ENCODE measurements around the gene C12orf42.

The C12orf42 gene

DNA sequence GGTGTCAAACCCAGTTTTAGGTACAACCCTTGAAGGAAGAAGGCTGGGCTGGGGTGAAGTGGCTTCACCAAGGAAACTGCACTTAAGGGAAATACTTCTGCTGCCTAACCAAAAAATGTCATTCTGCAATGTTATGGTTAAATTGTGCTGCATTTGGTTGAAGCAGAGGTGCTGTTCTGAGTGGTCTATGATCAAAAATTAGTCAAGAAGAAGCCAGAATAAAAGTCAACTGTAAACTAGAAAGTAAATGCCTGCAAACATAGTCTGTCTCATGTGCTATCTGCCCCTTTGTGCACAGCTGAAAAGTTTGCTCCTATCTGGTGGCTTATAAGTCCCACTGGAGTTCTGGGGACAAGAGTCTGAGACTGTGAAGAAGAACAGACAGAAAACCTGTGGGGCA lies 158.8 kb downstream of the C12orf42 start:
- no peak for DNase-seq (ENCODE audit: low read depth)

DNA sequence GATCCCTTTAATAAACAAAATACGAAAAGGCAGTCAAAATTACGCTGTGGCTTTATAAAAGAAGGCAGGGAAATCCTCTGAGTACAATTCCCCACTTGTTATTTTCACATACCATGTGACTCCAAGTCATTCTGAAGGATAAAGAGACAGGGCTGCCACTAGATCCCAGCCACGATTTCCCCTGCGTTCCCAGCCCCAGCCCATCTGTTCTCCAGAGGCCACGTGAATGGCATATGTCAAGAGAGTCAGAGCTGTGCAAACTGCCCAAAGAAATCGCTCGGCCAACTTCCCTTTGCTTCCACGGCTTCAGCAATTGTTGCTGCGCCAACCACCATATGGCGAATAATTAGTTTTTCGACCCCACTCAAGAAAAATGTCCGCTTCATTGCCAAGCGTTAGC lies 161.3 kb downstream of the C12orf42 start:
- no peak for DNase-seq (ENCODE audit: low read depth)

DNA sequence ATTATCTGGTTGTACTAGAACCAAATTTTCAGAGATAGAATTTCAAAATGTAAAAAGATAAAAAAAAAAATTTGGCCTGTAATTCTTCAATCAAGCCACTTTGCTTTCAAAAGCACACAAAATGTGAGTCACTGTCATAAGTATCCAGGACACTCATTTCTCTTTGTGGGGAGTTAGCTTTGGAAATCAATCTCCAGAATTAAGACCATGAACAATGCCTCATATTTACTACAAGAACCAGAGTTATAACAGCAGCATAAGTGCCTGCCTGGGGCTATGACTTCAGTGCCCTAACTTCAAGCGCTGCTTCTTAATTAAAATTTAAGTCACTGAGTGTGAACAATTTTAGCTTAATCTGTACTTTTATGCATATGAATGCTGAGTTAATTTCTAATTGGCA lies 162.1 kb downstream of the C12orf42 start:
- DNase-seq (ENCODE audit: low read depth), result no peak

DNA sequence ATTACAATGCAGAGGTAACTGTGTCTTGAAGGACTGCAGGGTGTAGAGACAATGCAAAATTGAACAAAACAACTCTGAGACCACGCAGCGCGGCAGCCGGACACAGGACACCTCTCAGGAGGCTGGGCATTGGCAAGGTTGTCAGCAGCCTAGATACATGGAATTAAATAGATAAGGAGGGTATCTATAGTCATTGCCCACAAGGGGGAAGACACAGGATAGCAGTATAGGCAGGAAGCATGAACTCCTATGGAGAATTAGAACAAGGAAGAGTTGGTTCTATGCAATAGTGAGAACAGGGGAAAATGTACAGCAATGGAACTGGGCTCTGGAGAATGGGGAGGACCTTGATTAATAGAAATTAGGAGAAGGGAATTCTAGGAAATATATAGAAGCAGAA lies 164.1 kb downstream of the C12orf42 start:
- no peak for DNase-seq (ENCODE audit: low read depth)

DNA sequence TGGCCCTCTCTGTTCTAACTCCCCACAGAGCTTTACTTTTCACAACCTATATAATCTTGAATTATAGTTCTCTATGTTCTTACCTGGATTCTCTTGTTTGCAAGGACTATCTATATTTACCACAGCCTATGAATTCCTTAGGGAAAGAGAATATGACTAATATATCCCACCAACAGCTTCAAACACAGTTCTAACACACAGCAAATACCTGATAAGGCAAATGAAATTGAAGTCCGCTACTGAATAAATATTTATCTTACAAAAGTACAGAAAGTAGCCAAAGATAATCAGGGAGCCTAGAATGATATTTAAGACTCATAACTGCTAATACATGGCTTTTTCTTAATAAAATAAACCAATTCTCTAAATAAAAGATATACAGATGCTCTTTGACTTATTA lies 165.1 kb downstream of the C12orf42 start:
- DNase-seq (ENCODE audit: low read depth), result no peak

DNA sequence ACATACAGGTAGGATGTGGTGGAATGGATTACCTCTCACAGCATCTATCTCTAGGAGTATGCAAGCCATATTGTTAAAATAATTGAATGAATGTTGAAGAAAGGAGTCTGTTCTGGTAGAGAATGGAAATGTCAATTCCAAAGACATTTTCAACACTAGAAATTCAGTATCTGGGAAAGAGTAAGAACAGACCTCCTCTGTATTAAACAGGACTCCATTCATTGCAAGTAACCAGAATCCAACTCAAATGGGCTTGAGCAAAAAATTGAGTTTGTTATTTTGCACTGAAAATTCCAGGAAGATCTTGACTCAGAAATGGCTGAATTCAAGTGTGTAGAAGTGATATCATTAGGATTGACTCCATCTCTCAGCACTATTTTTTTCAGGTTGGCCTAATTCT lies 168.1 kb downstream of the C12orf42 start:
- DNase-seq (ENCODE audit: low read depth), result no peak

DNA sequence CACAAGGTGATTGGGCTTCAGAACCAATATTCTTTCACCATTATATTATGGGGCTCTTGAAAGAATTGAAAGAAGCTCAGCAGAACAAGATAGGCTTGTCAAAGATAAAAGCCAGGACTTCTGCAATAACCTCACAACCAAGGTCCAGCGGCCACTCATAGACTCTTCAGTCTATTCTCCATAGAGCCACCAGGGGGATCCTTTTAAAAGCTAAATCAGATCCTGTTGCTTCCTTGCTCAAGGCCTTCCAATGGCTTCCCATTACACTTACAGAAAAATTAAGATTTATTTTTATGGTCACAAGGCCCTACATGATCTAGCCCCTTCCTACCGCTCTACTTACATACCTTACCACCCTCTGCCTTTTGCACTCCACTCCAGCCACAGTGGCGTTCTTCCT lies 169.6 kb downstream of the C12orf42 start:
- no peak for DNase-seq (ENCODE audit: low read depth)

DNA sequence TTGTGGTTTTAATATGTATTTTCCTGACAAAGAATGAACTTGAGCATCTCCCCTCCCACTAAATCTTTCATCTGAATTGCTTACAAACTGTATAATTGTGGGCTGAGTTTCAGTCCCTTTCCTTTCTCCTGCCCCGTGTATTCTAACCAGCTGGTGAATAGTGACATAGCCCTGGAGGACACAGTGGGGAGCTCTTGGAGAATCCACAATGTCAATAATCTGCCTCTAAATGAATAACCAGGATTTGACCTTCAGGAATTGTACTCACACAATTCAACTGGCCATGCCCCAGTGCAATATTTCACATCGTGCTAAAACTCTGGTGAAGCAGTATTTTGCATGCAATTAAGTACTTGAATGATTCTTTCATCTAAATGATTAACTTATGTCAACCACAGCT lies 177.2 kb downstream of the C12orf42 start:
- DNase-seq (ENCODE audit: low read depth), result no peak

DNA sequence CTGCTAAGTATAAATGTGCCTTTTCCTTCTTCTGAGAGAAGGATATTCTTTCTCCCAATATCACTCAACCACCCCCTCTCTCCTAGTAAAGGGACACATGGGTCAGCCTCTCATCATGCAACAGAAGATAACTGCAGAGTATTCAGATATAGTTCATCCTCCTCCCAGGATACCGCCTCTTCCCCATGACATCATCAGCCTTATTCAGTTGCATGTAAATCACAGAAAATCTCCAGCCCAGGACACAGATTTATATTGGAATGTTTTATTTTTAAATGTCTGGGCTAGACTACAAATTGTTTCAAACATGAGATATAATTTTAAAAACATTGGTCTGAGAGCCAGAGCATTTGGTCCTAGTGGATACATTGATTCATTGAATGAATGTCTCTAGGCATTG lies 178.5 kb downstream of the C12orf42 start:
- DNase-seq (ENCODE audit: low read depth), result no peak

DNA sequence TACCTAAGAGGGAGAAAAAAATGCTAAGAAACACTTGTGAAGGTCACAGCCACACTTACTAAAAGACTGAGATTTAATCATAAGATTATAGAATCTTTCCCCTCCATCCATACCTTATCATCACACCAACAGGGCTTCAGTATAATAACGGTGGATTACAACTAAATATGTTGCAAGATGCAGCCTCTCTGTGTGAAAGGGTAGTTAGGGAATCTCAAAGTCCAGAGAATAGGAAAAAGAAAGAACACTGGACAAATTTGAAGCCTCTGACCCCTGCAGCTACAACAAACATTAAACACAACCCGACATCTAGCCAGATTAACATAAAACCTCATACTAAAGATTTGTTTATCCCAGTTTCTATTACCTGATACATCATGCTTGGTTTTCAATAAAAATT lies 181.0 kb downstream of the C12orf42 start:
- no peak for DNase-seq (ENCODE audit: low read depth)

DNA sequence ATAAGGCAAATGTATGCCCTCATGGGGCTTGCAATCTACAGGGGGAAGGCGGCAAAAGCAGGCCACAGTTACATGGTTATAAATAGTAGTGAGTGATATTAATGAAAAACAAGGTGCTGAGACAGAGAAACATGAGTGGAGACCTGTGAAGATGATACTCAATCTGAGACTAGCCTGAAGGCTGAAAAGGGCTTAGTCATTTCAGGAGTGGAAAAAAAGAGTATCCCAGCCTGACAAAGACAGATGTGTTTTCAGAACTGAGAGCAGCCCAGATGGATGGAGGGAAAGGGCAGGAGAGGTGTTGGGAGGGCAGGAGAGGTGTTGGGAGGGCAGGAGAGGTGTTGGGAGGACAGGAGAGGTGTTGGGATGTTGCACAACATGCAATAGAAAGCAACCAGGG lies 181.9 kb downstream of the C12orf42 start:
- no peak for DNase-seq (ENCODE audit: low read depth)

DNA sequence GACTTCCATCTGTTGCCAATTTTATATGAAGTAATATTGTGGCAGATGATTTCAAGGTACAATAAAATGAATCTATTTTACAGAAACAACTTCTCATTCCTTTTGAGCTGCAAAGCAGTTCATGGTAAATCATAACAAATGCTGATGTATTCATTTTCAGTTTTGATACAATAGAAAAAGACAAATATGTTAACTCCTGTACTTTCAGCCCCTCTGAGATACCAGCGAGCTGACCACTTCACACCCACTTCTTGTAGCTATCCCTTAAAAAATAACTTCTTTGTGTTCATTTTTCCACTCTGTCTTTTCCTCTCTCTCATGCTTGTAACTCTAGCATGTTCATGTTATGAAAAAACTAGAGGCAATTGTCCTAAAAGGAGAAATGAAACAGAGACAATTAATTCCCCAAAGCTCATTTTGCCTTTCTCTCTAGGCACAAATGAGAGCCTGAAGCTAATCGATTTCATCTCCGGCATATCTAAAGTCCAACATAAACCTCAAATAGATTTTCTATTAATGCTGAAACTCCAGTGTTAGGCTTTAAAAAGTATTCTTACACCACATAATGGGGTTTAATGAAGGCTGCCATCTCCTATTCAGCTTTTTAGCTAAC lies 182.9 kb downstream of the C12orf42 start:
- no peak for DNase-seq (ENCODE audit: low read depth)

DNA sequence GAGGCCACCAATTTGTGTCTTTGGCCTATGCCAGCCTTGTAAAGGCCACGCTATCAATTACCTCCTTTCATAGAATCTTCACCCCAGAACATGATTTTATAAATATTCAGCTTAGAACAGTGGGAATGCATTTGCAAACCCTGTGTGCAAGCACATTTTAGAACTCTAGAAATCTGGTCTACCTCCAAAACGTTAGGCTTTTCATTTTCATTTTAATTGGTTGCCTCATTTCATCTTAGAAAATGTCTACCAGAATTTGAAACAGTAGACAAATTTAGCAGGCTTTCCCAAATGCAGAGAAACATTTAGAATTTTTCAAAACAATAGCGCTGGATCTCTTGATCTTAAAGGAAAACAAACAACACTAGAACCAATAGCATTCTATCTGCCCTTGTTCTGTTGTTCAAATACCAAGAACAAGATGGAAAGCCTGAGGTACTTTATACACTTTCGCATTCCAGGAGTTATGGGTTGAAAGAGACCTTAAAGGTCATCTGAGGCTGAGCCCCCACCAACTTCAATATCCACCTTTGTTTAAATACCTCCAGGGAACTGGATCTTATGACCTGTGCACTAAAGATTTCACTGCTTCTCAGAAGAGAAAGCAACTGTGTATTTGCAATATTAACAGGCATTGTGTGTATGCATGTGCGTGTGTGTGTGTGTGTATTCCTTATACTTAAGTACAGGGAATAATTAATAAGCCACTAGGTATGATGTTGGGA lies 185.1 kb downstream of the C12orf42 start:
- DNase-seq (ENCODE audit: low read depth), result no peak

DNA sequence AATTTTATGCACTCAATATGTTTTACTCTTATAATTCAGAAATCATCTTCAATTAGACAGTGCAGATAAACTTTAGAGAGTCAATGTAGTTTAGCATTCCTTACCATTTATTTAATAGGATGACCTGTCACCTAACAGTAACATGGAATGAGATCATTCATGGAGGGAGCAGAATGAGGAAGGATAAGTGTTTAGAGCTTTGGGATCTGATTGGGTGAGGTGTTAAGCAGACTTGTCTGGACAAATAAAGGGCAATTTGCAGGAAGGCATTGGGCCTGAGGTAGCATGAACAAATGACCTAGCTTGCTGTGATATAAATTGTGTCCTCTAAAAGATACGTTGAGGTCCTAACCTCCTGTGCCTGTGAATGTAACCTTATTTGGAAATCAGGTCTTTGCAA lies 187.4 kb downstream of the C12orf42 start:
- no peak for DNase-seq (ENCODE audit: low read depth)

DNA sequence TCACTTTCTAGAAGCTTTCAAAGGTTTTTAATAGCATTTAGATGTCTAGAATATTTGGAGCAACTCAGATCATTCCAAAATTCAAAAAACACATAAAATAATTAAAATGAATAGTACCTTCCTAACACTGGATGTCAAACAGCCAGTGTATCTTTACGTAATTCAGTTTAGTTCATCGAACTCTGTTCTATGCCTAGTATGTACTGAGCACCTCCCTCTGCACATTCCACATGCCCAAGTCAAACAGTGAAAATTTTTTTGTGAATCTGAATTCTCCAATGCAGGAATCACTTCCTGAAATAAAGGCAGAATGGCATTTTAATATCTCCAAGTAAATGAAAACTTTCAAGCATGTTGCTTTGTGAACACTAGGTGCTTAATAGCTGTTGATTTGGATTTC lies 192.3 kb downstream of the C12orf42 start:
- DNase-seq (ENCODE audit: low read depth), result no peak

DNA sequence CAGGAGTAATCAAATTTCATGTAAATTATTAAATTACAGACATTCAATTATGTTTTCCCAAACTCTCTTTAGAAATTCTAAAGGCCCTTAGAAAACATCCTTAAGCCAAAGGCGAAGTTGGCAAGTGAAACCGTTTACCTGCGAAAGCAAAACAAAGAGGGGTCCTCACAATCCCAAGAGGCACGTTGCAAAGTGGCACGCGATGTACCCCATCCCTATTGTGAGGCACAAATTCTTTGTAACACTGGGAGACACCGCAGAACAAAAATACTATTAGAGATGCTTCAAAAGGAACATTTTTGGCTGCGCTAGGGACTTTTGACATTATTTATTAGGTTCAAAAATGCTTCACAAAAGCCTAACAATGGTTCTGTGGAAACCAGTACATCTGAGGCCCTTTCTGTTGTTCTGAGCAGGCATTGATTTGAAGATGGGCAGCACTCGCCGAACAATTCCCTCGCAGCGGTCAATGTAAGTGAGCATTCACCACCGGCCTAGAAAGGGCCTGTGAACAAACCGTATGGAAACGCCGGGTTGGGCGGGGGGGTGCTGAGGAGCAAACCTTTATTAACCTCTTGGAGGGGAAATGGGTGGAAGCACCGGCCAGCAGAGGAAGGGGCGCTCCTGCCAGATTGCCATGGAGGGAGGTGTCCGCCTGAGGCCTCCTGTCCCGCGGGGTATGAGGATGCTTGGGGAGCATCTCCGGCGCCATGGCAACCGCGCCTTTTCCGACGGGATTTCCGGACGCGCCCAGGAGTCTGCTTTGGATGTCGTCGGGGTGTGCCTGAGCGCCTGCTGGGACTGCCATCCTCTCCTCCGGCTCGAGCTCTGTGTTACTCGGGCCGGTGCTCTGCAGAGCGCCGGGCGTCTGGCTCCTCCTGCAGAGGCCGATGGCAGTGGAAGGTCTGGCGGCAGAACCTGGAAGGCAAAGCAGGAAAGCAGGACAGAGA lies 193.9 kb downstream of the C12orf42 start:
- no peak for DNase-seq (ENCODE audit: low read depth)

DNA sequence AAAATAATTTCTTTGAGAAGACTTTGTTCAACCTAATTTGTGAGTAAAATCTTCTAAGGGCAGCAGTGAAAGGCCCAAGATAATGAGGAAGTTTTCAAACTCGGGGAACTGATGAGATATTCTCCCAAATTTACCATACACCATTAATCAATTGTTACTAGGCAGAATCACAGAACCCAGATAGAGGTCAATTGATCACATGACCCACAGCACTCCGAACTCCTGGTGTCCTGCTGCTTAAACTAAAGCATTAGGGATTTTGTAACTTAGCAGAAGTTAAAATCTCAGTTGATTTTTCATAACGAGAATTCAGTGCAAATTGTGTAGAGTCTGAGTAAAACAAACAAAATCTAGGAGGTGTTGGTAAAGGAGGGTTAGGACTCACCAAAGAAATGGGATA lies 207.8 kb downstream of the C12orf42 start:
- DNase-seq (ENCODE audit: low read depth), result no peak

DNA sequence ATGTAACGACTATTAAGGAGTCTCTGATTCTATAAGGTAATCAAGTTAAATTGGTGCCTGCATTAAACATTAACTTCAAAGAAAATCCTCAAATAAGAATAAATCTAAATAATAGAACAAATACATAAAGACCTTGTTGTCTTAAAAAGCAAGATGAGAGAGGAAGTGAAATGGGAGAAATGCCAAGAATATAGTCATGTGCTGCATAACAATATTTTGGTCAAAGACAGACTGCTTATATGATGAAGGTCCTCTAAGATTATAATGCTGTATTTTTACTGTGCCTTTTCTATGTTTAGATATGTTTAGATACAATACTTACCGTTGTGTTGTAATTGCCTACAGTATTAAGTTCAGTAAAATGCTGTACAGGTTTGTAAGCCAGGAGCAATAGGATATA lies 213.6 kb downstream of the C12orf42 start:
- DNase-seq (ENCODE audit: low read depth), result no peak

DNA sequence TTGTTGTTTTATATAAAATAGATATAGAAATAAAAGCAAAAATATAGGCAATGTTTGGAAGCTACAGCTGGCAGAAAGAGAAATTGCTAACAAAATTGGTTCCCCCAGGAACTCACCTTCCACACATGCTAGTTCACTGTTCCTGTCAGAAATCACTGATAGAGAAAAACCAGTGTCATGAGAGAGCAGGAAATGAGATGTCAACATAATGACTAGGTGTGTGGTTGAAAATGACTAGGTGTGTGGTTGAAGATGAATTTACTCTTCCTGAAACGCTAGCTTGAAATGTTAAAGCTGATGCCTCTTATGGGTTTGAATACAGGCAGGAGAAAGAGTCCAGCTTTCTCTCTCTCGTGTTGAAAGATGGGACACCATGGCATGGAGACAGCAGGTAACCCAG lies 216.3 kb downstream of the C12orf42 start:
- DNase-seq (ENCODE audit: low read depth), result no peak

DNA sequence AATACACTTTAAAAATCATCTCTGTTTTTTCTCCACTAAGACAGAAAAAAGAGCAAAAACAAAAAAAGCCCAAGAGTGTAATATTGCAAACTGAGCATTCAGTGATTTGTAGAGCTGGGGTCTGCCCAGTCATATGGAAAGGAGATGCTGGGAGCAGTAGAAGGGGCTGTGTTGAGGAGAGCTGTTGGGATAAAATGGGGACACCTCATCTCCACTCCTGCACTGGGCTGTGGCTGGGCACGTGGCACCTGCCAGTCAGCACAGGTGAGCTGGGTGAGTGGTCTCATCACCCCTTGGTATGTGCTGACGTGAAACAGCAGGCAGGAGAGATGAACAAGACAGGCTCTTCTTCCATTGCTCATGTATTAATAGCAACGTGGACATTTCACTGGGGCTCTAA lies 217.4 kb downstream of the C12orf42 start:
- no peak for DNase-seq (ENCODE audit: low read depth)

DNA sequence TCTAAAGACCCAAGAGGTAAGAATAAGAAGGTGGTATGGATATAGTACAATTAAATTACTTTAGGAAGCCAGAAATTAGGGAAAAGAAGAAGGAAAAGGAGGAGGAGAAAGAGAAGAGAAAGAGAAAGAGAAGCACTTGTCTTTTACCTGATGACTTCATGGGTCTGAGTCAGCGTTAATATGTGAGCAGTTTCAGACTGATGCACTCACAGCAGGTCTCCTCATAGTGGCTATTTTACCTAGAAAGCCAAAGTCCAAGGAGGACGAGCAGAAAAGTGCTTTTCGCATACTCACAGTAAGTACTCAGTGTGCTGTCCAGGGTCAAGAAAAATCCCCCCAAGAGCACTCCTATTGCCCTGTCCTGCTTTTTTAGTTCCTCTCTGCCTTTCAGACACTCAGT lies 222.1 kb downstream of the C12orf42 start:
- DNase-seq (ENCODE audit: low read depth), result no peak

DNA sequence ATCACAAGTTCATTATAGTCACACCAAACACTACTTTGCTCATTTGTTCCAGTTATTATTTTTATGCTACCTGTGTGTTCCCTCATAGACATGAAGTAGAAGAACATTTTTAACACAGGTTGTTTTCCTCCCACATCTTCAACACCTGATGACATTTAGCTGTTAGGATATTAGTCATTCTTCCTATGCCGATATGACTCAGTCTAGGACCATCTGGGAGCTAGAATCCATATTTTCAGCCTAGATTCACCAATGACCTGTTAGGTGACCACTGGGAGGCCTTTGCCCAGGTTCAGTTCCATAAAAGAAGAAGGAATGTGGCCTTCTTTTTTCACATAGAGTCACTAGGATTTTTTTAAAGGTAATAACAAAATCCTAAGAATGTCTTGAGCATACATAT lies 222.8 kb downstream of the C12orf42 start:
- DNase-seq (ENCODE audit: low read depth), result no peak

DNA sequence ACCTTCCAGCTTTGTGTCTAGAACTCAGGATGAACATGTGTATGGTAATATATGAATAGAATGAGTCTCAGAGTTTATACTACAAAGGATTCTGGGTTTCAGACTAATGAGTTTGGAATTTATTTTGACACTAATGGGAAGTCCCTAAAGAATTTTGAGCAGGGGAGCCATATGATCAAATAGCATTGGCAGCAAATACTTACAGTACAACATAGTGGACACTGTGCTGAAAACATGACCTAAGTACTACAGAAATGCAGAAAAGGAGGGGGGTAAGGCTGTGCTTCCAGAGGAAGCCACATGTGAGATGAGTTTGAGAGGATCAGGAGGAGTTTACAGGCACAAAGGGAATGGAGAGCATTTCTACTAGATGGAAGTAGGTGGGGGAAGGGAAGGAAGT lies 225.8 kb downstream of the C12orf42 start:
- DNase-seq (ENCODE audit: low read depth), result no peak
